MM.1S (cell line): ENCODE results near the gene CD44.
"Not testable (repeated sequence)": the region's sequence is repeated elsewhere in the genome, so short reads cannot be mapped to it uniquely, and the experiment has no call there.

Experiments used
- CTCF ChIP-seq: fragments of 300-600 bp; sonication (generic); IDR thresholded peaks from 2 replicates; pipeline ENCODE4 v1.5.1; 2016; ENCODE audit warnings: antibody characterized with exemption, low read length, mixed read lengths
- EZH2 ChIP-seq: fragments of 300-600 bp; sonication (generic); optimal IDR thresholded peaks from 2 replicates; pipeline ENCODE3; 2017; ENCODE audit warnings: low read depth, mild to moderate bottlenecking, antibody characterized with exemption, low read length, mixed read lengths
- EZH2phosphoT487 ChIP-seq: fragments of 300-600 bp; sonication (generic); IDR thresholded peaks from 2 replicates; pipeline ENCODE4 v1.6.1; 2018; ENCODE audit warnings: antibody characterized with exemption, low read length

GRCh38 chr11:35226756-35227155 lies 87.8 kb downstream of the CD44 start:
- not testable (repeated sequence) for TF ChIP-seq CTCF, EZH2, EZH2phosphoT487
